Esophagus squamous epithelium (tissue), 4 donors: ENCODE data around the gene RNF166.

Experiments
- POLR2A ChIP-seq, 4 donors: fragments of 450-650 bp; IDR thresholded peaks; one replicate each; pipeline ENCODE4 v1.6.1; 2017; ENCODE audit warnings: antibody characterized with exemption in 4 of 4, mild to moderate bottlenecking in 4 of 4, moderate library complexity in 3 of 4
- TF ChIP-seq, protein P1 (sequence below), 6 experiments: fragments of 450-650 bp in 4 of 6; fragments of 200-600 bp in 2 of 6; sonication (generic) in 2 of 6; IDR thresholded peaks; one replicate each; pipeline ENCODE4 v1.5.1; 2016 to 2019; ENCODE audit warnings: antibody characterized with exemption in 6 of 6, mild to moderate bottlenecking in 4 of 6, moderate library complexity in 4 of 6

DNA sequence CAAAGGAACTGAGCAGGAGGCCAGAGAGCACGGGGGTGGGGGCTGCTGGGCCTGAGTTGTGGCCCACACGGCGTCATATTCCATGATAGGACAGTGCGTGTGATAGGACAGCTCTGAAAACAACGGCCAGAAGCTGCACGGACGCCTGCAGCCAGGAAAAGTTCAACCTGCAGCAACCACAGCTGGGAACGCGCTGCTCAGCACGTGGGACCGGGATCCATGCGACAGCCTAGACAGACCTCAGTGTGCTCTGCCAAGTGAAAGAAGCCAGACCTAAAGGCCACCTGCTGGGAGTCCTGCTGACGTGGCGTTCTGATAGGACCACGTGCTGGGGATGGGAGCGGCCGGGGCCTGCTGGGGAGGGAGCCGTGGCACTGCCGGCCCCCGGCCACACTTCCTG lies 21.7 kb upstream of the RNF166 start:
- TF ChIP-seq, protein P1, sequence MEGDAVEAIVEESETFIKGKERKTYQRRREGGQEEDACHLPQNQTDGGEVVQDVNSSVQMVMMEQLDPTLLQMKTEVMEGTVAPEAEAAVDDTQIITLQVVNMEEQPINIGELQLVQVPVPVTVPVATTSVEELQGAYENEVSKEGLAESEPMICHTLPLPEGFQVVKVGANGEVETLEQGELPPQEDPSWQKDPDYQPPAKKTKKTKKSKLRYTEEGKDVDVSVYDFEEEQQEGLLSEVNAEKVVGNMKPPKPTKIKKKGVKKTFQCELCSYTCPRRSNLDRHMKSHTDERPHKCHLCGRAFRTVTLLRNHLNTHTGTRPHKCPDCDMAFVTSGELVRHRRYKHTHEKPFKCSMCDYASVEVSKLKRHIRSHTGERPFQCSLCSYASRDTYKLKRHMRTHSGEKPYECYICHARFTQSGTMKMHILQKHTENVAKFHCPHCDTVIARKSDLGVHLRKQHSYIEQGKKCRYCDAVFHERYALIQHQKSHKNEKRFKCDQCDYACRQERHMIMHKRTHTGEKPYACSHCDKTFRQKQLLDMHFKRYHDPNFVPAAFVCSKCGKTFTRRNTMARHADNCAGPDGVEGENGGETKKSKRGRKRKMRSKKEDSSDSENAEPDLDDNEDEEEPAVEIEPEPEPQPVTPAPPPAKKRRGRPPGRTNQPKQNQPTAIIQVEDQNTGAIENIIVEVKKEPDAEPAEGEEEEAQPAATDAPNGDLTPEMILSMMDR (IDR thresholded peaks at IDR 0.05): no peak
- no peak for TF ChIP-seq POLR2A (IDR thresholded peaks at IDR 0.05)
